ENCODE measurements around the gene ZNF385B. TPM values are rescaled to one million over a fixed set of nuclear protein-coding genes. Genes with fewer than 3 reads are reported as not detected.

The ZNF385B gene
- total RNA-seq, 1 experiment from 2014 or later: 2.2 TPM

DNA sequence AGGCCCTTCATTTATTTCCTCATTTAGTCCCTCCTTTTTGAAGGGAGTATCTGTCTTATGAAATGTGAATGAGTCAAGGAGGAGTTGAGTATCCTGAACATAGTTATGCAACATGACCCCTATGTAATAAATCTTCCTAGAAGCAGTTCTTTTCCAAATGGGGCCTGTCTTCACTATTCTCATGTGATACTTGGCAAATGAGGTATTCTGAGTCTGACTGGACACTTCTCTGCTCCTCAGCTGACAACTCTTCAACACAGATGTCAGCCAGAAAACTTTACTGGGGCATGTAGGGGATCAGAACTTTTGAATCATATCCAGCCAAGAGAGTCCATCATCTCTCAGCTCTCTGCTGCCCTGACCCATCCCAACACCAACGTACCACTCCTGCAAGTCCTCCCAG is 291.6 kb downstream of the ZNF385B start:
- no peak for ATAC-seq
- H3K4me3 Mint-ChIP-seq: no peak overlapping the region
- TF ChIP-seq NR3C1 (CRISPR knock-in tag; conservative IDR thresholded peaks at IDR 0.05; ENCODE audit: low read depth) (no peak), SOX15 (CRISPR knock-in tag; IDR thresholded peaks at IDR 0.05) (no peak), ZNF219 (CRISPR knock-in tag; IDR thresholded peaks at IDR 0.05; ENCODE audit: borderline replicate concordance) (no peak), IRF2 (CRISPR knock-in tag; IDR thresholded peaks at IDR 0.05; ENCODE audit: borderline replicate concordance, low read depth) (no peak), MYBL2 (CRISPR knock-in tag; IDR thresholded peaks at IDR 0.05) (no peak), HMGA2 (CRISPR knock-in tag; IDR thresholded peaks at IDR 0.05) (no peak)
- TF ChIP-seq, protein P1, sequence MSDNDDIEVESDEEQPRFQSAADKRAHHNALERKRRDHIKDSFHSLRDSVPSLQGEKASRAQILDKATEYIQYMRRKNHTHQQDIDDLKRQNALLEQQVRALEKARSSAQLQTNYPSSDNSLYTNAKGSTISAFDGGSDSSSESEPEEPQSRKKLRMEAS (CRISPR knock-in tag; IDR thresholded peaks at IDR 0.05): no peak
- TF ChIP-seq, protein P2, sequence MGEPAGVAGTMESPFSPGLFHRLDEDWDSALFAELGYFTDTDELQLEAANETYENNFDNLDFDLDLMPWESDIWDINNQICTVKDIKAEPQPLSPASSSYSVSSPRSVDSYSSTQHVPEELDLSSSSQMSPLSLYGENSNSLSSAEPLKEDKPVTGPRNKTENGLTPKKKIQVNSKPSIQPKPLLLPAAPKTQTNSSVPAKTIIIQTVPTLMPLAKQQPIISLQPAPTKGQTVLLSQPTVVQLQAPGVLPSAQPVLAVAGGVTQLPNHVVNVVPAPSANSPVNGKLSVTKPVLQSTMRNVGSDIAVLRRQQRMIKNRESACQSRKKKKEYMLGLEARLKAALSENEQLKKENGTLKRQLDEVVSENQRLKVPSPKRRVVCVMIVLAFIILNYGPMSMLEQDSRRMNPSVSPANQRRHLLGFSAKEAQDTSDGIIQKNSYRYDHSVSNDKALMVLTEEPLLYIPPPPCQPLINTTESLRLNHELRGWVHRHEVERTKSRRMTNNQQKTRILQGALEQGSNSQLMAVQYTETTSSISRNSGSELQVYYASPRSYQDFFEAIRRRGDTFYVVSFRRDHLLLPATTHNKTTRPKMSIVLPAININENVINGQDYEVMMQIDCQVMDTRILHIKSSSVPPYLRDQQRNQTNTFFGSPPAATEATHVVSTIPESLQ (CRISPR knock-in tag; IDR thresholded peaks at IDR 0.05): no peak
- H3K27ac Mint-ChIP-seq: no peak overlapping the region
- no peaks in the 10 kb centered on the region for H3K9me3 Mint-ChIP-seq
- peaks cover 8% of the 10 kb centered on the region for H3K4me1 Mint-ChIP-seq
- no peak for DNase-seq (ENCODE audit: low spot score)
- CTCF ChIA-PET: no interaction called here
- no peaks in the 10 kb centered on the region for H3K36me3 Mint-ChIP-seq
- peaks cover 33% of the 10 kb centered on the region for H3K27me3 Mint-ChIP-seq (ENCODE audit: low read depth)
- POLR2A ChIA-PET: no interaction called here

DNA sequence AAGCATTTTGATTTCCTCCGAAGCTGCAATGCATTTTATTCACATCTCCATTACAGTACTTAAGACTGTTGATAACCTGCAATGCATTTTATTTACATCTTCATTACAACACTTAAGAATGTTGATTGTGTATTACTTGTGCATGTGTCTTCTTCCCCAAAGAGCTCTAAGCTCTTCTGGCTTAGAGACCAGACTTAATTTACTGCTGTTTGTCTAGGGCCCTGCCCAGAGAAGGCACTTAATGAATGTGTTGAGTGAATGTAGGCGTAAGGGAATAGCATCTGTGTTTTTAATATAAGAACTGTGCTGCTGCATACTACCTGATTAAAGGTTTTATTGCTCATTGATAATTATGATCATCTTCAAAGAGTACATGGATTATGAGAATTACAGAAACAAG is 295.6 kb downstream of the ZNF385B start:
- Mint-ChIP-seq H3K36me3 (no peaks in the 10 kb centered on the region), H3K4me3 (no peak overlapping the region), H3K4me1 (peaks cover 19% of the 10 kb centered on the region), H3K9me3 (no peaks in the 10 kb centered on the region), H3K27me3 (ENCODE audit: low read depth) (peaks cover 71% of the 10 kb centered on the region), H3K27ac (no peak overlapping the region)
- DNase-seq (ENCODE audit: low spot score) (no peak), ATAC-seq (no peak)
- TF ChIP-seq, protein P3, sequence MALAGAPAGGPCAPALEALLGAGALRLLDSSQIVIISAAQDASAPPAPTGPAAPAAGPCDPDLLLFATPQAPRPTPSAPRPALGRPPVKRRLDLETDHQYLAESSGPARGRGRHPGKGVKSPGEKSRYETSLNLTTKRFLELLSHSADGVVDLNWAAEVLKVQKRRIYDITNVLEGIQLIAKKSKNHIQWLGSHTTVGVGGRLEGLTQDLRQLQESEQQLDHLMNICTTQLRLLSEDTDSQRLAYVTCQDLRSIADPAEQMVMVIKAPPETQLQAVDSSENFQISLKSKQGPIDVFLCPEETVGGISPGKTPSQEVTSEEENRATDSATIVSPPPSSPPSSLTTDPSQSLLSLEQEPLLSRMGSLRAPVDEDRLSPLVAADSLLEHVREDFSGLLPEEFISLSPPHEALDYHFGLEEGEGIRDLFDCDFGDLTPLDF (CRISPR knock-in tag; IDR thresholded peaks at IDR 0.05): no peak
- no peak for TF ChIP-seq NFYB (CRISPR knock-in tag; conservative IDR thresholded peaks at IDR 0.05; ENCODE audit: low read depth)
- no peak for TF ChIP-seq ELF4 (CRISPR knock-in tag; IDR thresholded peaks at IDR 0.05; ENCODE audit: low read depth)
- TF ChIP-seq, protein P4, sequence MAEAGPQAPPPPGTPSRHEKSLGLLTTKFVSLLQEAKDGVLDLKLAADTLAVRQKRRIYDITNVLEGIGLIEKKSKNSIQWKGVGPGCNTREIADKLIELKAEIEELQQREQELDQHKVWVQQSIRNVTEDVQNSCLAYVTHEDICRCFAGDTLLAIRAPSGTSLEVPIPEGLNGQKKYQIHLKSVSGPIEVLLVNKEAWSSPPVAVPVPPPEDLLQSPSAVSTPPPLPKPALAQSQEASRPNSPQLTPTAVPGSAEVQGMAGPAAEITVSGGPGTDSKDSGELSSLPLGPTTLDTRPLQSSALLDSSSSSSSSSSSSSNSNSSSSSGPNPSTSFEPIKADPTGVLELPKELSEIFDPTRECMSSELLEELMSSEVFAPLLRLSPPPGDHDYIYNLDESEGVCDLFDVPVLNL (CRISPR knock-in tag; IDR thresholded peaks at IDR 0.05; ENCODE audit: borderline replicate concordance, low read depth): no peak
- TF ChIP-seq, protein P5, sequence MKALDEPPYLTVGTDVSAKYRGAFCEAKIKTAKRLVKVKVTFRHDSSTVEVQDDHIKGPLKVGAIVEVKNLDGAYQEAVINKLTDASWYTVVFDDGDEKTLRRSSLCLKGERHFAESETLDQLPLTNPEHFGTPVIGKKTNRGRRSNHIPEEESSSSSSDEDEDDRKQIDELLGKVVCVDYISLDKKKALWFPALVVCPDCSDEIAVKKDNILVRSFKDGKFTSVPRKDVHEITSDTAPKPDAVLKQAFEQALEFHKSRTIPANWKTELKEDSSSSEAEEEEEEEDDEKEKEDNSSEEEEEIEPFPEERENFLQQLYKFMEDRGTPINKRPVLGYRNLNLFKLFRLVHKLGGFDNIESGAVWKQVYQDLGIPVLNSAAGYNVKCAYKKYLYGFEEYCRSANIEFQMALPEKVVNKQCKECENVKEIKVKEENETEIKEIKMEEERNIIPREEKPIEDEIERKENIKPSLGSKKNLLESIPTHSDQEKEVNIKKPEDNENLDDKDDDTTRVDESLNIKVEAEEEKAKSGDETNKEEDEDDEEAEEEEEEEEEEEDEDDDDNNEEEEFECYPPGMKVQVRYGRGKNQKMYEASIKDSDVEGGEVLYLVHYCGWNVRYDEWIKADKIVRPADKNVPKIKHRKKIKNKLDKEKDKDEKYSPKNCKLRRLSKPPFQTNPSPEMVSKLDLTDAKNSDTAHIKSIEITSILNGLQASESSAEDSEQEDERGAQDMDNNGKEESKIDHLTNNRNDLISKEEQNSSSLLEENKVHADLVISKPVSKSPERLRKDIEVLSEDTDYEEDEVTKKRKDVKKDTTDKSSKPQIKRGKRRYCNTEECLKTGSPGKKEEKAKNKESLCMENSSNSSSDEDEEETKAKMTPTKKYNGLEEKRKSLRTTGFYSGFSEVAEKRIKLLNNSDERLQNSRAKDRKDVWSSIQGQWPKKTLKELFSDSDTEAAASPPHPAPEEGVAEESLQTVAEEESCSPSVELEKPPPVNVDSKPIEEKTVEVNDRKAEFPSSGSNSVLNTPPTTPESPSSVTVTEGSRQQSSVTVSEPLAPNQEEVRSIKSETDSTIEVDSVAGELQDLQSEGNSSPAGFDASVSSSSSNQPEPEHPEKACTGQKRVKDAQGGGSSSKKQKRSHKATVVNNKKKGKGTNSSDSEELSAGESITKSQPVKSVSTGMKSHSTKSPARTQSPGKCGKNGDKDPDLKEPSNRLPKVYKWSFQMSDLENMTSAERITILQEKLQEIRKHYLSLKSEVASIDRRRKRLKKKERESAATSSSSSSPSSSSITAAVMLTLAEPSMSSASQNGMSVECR (CRISPR knock-in tag; IDR thresholded peaks at IDR 0.05; ENCODE audit: borderline replicate concordance): no peak
- no peak for TF ChIP-seq ZNF671 (CRISPR knock-in tag; IDR thresholded peaks at IDR 0.05)
- no peak for TF ChIP-seq IRF2 (CRISPR knock-in tag; IDR thresholded peaks at IDR 0.05; ENCODE audit: borderline replicate concordance, low read depth)
- no peak for TF ChIP-seq ZBTB21 (CRISPR knock-in tag; IDR thresholded peaks at IDR 0.05; ENCODE audit: borderline replicate concordance)
- no peak for TF ChIP-seq ZNF423 (CRISPR knock-in tag; IDR thresholded peaks at IDR 0.05)
- TF ChIP-seq ZNF396 (CRISPR knock-in tag; IDR thresholded peaks at IDR 0.05; ENCODE audit: borderline replicate concordance): no peak
- TF ChIP-seq SMAD3 (CRISPR knock-in tag; IDR thresholded peaks at IDR 0.05; ENCODE audit: borderline replicate concordance): no peak
- TF ChIP-seq, protein P6, sequence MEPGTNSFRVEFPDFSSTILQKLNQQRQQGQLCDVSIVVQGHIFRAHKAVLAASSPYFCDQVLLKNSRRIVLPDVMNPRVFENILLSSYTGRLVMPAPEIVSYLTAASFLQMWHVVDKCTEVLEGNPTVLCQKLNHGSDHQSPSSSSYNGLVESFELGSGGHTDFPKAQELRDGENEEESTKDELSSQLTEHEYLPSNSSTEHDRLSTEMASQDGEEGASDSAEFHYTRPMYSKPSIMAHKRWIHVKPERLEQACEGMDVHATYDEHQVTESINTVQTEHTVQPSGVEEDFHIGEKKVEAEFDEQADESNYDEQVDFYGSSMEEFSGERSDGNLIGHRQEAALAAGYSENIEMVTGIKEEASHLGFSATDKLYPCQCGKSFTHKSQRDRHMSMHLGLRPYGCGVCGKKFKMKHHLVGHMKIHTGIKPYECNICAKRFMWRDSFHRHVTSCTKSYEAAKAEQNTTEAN (CRISPR knock-in tag; IDR thresholded peaks at IDR 0.05): no peak
- TF ChIP-seq NR3C1 (CRISPR knock-in tag; conservative IDR thresholded peaks at IDR 0.05; ENCODE audit: low read depth): no peak
- TF ChIP-seq ZNF121 (CRISPR knock-in tag; IDR thresholded peaks at IDR 0.05): no peak
- no peak for TF ChIP-seq TEAD1 (CRISPR knock-in tag; IDR thresholded peaks at IDR 0.05)
- POLR2A ChIA-PET: no interaction called here
- CTCF ChIA-PET: interaction anchor here (1.2 kb wide), 1 partner anchor 26 kb away, joined by 3 read pairs; no protein-coding TSS in a partner anchor
